ENCODE data around the gene LARP4B.

DNA sequence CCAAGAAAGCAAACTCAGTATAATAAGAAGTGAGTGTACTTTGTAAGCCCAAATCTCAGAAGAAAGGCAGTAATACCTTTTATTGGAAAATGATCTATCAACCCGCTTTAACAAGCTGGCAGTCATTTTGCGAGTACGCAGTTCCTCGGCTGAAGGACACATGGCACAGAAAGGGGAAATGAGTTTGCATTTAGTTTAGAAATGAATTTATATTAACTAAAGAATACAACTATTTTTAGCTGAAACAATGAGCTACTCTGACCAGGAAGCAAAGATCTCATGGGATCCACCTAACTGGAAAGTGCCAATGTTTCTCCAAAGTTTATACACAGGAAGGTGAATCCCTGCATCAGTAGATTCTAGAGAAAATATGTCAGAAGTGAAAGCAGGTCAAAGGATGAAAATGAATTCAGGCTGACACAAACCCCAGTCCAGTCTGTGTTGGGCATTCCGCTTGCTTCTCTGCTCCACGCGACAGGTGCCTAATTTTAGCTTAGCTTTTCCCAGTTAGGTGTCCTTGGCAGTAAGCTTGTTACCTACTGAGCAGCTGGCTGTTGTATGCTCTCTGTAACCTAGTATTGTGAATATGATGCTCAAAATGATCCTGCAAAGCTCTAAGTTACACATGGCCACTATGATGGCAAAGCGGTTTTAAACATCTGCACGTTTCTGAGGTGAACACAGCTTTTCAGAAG, 112.8 kb downstream of the LARP4B start:
- TF ChIP-seq TAF1 (conservative IDR thresholded peaks at IDR 0.05) (no peak), SP1 (IDR thresholded peaks at IDR 0.05) (no peak)
- TF ChIP-seq, protein P1, sequence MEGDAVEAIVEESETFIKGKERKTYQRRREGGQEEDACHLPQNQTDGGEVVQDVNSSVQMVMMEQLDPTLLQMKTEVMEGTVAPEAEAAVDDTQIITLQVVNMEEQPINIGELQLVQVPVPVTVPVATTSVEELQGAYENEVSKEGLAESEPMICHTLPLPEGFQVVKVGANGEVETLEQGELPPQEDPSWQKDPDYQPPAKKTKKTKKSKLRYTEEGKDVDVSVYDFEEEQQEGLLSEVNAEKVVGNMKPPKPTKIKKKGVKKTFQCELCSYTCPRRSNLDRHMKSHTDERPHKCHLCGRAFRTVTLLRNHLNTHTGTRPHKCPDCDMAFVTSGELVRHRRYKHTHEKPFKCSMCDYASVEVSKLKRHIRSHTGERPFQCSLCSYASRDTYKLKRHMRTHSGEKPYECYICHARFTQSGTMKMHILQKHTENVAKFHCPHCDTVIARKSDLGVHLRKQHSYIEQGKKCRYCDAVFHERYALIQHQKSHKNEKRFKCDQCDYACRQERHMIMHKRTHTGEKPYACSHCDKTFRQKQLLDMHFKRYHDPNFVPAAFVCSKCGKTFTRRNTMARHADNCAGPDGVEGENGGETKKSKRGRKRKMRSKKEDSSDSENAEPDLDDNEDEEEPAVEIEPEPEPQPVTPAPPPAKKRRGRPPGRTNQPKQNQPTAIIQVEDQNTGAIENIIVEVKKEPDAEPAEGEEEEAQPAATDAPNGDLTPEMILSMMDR (IDR thresholded peaks at IDR 0.05; ENCODE audit: low read depth, low read length, missing input control) = no peak
- TF ChIP-seq, protein P2, sequence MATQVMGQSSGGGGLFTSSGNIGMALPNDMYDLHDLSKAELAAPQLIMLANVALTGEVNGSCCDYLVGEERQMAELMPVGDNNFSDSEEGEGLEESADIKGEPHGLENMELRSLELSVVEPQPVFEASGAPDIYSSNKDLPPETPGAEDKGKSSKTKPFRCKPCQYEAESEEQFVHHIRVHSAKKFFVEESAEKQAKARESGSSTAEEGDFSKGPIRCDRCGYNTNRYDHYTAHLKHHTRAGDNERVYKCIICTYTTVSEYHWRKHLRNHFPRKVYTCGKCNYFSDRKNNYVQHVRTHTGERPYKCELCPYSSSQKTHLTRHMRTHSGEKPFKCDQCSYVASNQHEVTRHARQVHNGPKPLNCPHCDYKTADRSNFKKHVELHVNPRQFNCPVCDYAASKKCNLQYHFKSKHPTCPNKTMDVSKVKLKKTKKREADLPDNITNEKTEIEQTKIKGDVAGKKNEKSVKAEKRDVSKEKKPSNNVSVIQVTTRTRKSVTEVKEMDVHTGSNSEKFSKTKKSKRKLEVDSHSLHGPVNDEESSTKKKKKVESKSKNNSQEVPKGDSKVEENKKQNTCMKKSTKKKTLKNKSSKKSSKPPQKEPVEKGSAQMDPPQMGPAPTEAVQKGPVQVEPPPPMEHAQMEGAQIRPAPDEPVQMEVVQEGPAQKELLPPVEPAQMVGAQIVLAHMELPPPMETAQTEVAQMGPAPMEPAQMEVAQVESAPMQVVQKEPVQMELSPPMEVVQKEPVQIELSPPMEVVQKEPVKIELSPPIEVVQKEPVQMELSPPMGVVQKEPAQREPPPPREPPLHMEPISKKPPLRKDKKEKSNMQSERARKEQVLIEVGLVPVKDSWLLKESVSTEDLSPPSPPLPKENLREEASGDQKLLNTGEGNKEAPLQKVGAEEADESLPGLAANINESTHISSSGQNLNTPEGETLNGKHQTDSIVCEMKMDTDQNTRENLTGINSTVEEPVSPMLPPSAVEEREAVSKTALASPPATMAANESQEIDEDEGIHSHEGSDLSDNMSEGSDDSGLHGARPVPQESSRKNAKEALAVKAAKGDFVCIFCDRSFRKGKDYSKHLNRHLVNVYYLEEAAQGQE (IDR thresholded peaks at IDR 0.05) = no peak
- TF ChIP-seq, protein P3, sequence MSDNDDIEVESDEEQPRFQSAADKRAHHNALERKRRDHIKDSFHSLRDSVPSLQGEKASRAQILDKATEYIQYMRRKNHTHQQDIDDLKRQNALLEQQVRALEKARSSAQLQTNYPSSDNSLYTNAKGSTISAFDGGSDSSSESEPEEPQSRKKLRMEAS (IDR thresholded peaks at IDR 0.05) = no peak
